Thyroid gland (tissue), 4 donors: Measurements from ENCODE around the gene KCNJ11.

ENCODE experiments used
- CTCF ChIP-seq, 6 experiments: fragments of 200-600 bp in 3 of 6; fragments of 450-650 bp in 3 of 6; sonication (generic) in 3 of 6; IDR thresholded peaks; one replicate each; pipeline ENCODE4 v1.5.1; 2016 to 2019; ENCODE audit warnings: antibody characterized with exemption in 6 of 6, mild to moderate bottlenecking in 2 of 6, inconsistent platforms in 1 of 6, moderate library complexity in 1 of 6
- POLR2A ChIP-seq, 2 donors: fragments of 450-650 bp; IDR thresholded peaks; one replicate each; pipeline ENCODE4 v1.6.1; 2017; ENCODE audit warnings: antibody characterized with exemption in 2 of 2, mild to moderate bottlenecking in 2 of 2, moderate library complexity in 1 of 2

GRCh38 chr11:17428261-17428660 is 39.8 kb upstream of the KCNJ11 start:
- TF ChIP-seq CTCF (IDR thresholded peaks at IDR 0.05) (no peak), POLR2A (IDR thresholded peaks at IDR 0.05) (no peak)
